Heart left ventricle (tissue), 13 donors: Measurements from ENCODE around the gene FBXW7.

ENCODE experiments used
- POLR2A ChIP-seq, 2 donors: fragments of 450-650 bp; IDR thresholded peaks; one replicate each; pipeline ENCODE4 v1.6.1; 2017; ENCODE audit warnings: antibody characterized with exemption in 2 of 2, mild to moderate bottlenecking in 2 of 2, moderate library complexity in 2 of 2
- TF ChIP-seq, protein P1 (sequence below), 12 donors: fragments of 200-600 bp; sonication (generic) in 4 of 12; IDR thresholded peaks; one replicate each; pipeline versions ENCODE4 v1.5.0 to v1.8.0; 2018 to 2022; ENCODE audit warnings: antibody characterized with exemption in 12 of 12, mild to moderate bottlenecking in 5 of 12
- donor health status: ischemic (EF 13 %, LVEDD 7.1; RV severe dilation, severe dysfunction).
- donor health status: DM: no; HTN: yes; CAD: no.
- donor health status: DM: no; HTN: no; CAD: no.
- donor health status: ischemic (EF 25% LVEDD 6.9; RV normal size, moderate dysfunction).
- donor health status: ischemic (EF 25% LVEDD 5.7; RV mildly dilated, moderate dysfunction).
- donor health status: ischemic (EF 35%, LVEDD 5.7; RV mildly dilated, moderate dysfunction).
- donor health status: nonischemic (EF 11% LVEDD 7.7; RV severe dilation, severe dysfunction).
- donor health status: DM: yes; HTN: yes; CAD: no.
- donor health status: PGD.
- donor health status: ischemic (EF 29% LVEDD 5.4; RV normal size, mild dysfunction).
- donor health status: nonischemic (EF 23%, LVEDD 6.1; RV moderate dilation, normal function).

DNA sequence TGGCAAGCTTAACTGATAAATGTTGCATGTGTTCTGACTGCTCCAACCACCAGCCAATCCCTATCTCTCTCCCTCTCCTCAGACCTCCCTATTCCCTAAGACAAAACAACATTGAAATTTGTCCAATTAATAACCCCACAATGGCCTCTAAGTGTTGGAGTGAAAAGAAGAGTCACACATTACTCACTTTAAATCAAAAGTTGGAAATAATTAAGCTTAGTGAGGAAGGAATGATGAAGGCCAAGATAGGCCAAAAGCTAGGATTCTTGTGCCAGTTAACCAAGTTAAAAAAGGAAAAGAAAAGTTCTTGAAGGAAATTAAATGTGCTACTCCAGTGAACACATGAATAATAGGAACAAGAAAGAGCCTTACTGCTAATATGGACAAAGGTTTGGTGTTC is 55.6 kb downstream of the FBXW7 start:
- TF ChIP-seq, protein P1, sequence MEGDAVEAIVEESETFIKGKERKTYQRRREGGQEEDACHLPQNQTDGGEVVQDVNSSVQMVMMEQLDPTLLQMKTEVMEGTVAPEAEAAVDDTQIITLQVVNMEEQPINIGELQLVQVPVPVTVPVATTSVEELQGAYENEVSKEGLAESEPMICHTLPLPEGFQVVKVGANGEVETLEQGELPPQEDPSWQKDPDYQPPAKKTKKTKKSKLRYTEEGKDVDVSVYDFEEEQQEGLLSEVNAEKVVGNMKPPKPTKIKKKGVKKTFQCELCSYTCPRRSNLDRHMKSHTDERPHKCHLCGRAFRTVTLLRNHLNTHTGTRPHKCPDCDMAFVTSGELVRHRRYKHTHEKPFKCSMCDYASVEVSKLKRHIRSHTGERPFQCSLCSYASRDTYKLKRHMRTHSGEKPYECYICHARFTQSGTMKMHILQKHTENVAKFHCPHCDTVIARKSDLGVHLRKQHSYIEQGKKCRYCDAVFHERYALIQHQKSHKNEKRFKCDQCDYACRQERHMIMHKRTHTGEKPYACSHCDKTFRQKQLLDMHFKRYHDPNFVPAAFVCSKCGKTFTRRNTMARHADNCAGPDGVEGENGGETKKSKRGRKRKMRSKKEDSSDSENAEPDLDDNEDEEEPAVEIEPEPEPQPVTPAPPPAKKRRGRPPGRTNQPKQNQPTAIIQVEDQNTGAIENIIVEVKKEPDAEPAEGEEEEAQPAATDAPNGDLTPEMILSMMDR (IDR thresholded peaks at IDR 0.05): no peak
- TF ChIP-seq POLR2A (IDR thresholded peaks at IDR 0.05): no peak
